Breast epithelium (tissue), 3 donors: ENCODE results near the gene BCAN.

Experiments used
- CTCF ChIP-seq, 3 donors: fragments of 450-650 bp; IDR thresholded peaks; one replicate each; pipeline ENCODE4 v1.5.1; 2016 to 2017; ENCODE audit warnings: antibody characterized with exemption in 3 of 3, mild to moderate bottlenecking in 3 of 3, moderate library complexity in 3 of 3
- POLR2AphosphoS5 ChIP-seq, 3 donors: sonication (generic); formaldehyde crosslinking; IDR thresholded peaks; one replicate each; pipeline ENCODE4 v1.6.1; 2017; ENCODE audit warnings: antibody characterized with exemption in 3 of 3

GRCh38 chr1:156668801-156669637, 27.1 kb downstream of the BCAN start:
- TF ChIP-seq CTCF (IDR thresholded peaks at IDR 0.05) (no peak), POLR2AphosphoS5 (IDR thresholded peaks at IDR 0.05) (no peak)
